GM12878 (cell line): ENCODE measurements around the gene ETV1. TPM values are rescaled to one million over a fixed set of nuclear protein-coding genes. Genes with fewer than 3 reads are reported as not detected.
A peak's percentile ranks its signal among the peaks of the same experiment; 100 is the strongest.

Source experiments
- ATAC-seq: fragments of 200-7000 bp; cut with Tn5 transposase; 3 replicates; pipeline ENCODE4 v1.9.1; 2020; ENCODE audit warnings: mild to moderate bottlenecking, moderate library complexity
- BruUV-seq: library from RNA; stranded (reverse); fragments of 400-500 nt; replicated peaks from 2 replicates; lab custom pipeline; 2021; lab: Mats Ljungman, UMichigan
- CTCF ChIA-PET: fragments of 300-600 bp; sonication (Branson Sonifier 250); formaldehyde crosslinking; extraction: SDS; loops from one replicate; lab custom pipeline; 2021; ENCODE audit warnings: inconsistent platforms; lab: Yijun Ruan, JAX
- POLR2A ChIA-PET: fragments of 350-600 bp; formaldehyde crosslinking; extraction: SDS; loops from one replicate; lab custom pipeline; 2021; ENCODE audit warnings: inconsistent platforms; lab: Charles Lee
- RAD21 ChIA-PET: fragments of 300-600 bp; sonication (Branson Sonifier 250); formaldehyde crosslinking; loops from one replicate; lab custom pipeline; 2023; ENCODE audit warnings: antibody characterized with exemption; ENCODE audit not compliant: unreplicated experiment; lab: Charles Lee
- SMC1A ChIA-PET: fragments of 300-600 bp; sonication (Branson Sonifier 250); formaldehyde crosslinking; loops from one replicate; lab custom pipeline; 2023; ENCODE audit not compliant: unreplicated experiment, uncharacterized antibody; lab: Charles Lee
- DNase-seq: peaks from one replicate; pipeline ENCODE4 v3.0.0-alpha.2; 2011; ENCODE audit warnings: low read depth, low spot score
- FAIRE-seq: peaks from 3 replicates; lab custom pipeline; 2011; peaks lifted over from hg19 to GRCh38; lab: Jason Lieb, UNC
- H2AFZ ChIP-seq: 2 replicates; pipeline ENCODE4 v1.6.0; 2011; ENCODE audit warnings: low read depth, low read length, control low read depth; ENCODE audit not compliant: control insufficient read depth
- H3K27ac ChIP-seq: 2 replicates; pipeline ENCODE4 v1.5.1; 2011; ENCODE audit warnings: control low read depth; ENCODE audit not compliant: control insufficient read depth, insufficient read depth
- H3K27me3 ChIP-seq, 2 experiments: replicated peaks in 1 of 2; 2 replicates each; pipeline versions ENCODE4 v1.6.0 to v1.6.1; 2011; ENCODE audit warnings: low read length in 1 of 2; ENCODE audit not compliant: control insufficient read depth in 2 of 2, insufficient read depth in 2 of 2
- H3K36me3 ChIP-seq, 2 experiments: 2 replicates each; pipeline ENCODE4 v1.5.1; 2011; ENCODE audit warnings: low read length in 1 of 2; ENCODE audit not compliant: control insufficient read depth in 2 of 2, insufficient read depth in 2 of 2
- H3K4me1 ChIP-seq: 2 replicates; pipeline ENCODE4 v1.6.1; 2011; ENCODE audit warnings: mild to moderate bottlenecking, low read length, moderate library complexity, mixed read lengths; ENCODE audit not compliant: control insufficient read depth, insufficient read depth
- H3K4me2 ChIP-seq: 2 replicates; pipeline ENCODE4 v1.6.0; 2011; ENCODE audit warnings: control low read depth; ENCODE audit not compliant: control insufficient read depth, insufficient read depth
- H3K4me3 ChIP-seq: fragments of 200-600 bp; sonication (generic); 2 replicates; pipeline ENCODE4 v1.5.1; 2016
- H3K79me2 ChIP-seq: 2 replicates; pipeline ENCODE4 v1.6.0; 2011; ENCODE audit warnings: low read length; ENCODE audit not compliant: control insufficient read depth, insufficient read depth
- H3K9ac ChIP-seq: 2 replicates; pipeline ENCODE4 v1.8.0; 2011; ENCODE audit warnings: low read length, control low read depth, mixed read lengths; ENCODE audit not compliant: control insufficient read depth, insufficient read depth
- H3K9me3 ChIP-seq: replicated peaks from 3 replicates; pipeline ENCODE4 v1.5.1; 2011; ENCODE audit warnings: mild to moderate bottlenecking, low read length; ENCODE audit not compliant: control insufficient read depth, insufficient read depth
- H4K20me1 ChIP-seq: 2 replicates; pipeline ENCODE4 v1.6.0; 2011; ENCODE audit not compliant: control insufficient read depth, insufficient read depth
- BMI1 ChIP-seq: fragments of 450-650 bp; IDR thresholded peaks from 2 replicates; pipeline ENCODE4 v1.6.1; 2016; ENCODE audit warnings: mild to moderate bottlenecking, moderate library complexity, borderline replicate concordance
- FOS ChIP-seq: IDR thresholded peaks from 3 replicates; pipeline ENCODE4 v1.6.1; 2011; ENCODE audit warnings: borderline replicate concordance; ENCODE audit not compliant: insufficient read length; ENCODE audit errors: extremely low read depth
- GATAD2B ChIP-seq: fragments of 450-650 bp; conservative IDR thresholded peaks from 2 replicates; pipeline ENCODE4 v1.6.1; 2017; ENCODE audit warnings: low read depth, mild to moderate bottlenecking, moderate library complexity
- MTA3 ChIP-seq: IDR thresholded peaks from 2 replicates; pipeline ENCODE4 v1.6.1; 2012; ENCODE audit warnings: low read length, inconsistent platforms, borderline replicate concordance
- NFYA ChIP-seq: IDR thresholded peaks from 2 replicates; pipeline ENCODE4 v1.6.1; 2011; ENCODE audit warnings: low read depth, mild to moderate bottlenecking, low read length, improper control_type of control experiment, borderline replicate concordance
- NR2F1 ChIP-seq: fragments of 450-650 bp; conservative IDR thresholded peaks from 2 replicates; pipeline ENCODE4 v1.6.1; 2017; ENCODE audit warnings: mild to moderate bottlenecking
- RAD21 ChIP-seq: IDR thresholded peaks from 2 replicates; pipeline ENCODE4 v1.6.1; 2011; ENCODE audit warnings: mild to moderate bottlenecking, low read depth, low read length, moderate library complexity; ENCODE audit not compliant: insufficient read depth
- SMARCA5 ChIP-seq: fragments of 450-650 bp; IDR thresholded peaks from 2 replicates; pipeline ENCODE4 v1.6.1; 2017; ENCODE audit warnings: mild to moderate bottlenecking
- SUPT20H ChIP-seq: IDR thresholded peaks from 2 replicates; pipeline ENCODE4 v1.6.1; 2011; ENCODE audit warnings: low read depth, mild to moderate bottlenecking, low read length, moderate library complexity, borderline replicate concordance; ENCODE audit not compliant: control insufficient read depth
- WGBS: methylation state at CpG from one replicate; pipeline ENCODE4 v1.1.6; 2016; ENCODE audit warnings: low lambda C conversion rate; ENCODE audit not compliant: insufficient replicate concordance, insufficient coverage; ENCODE audit errors: missing lambda C conversion rate; 5-methylcytosine and 5-hydroxymethylcytosine counted together
- in situ Hi-C: fragments of 300-500 bp; cut with MboI; formaldehyde crosslinking; loops from 9 replicates; pipeline ENCODE4 v1.14.3; 2018; ENCODE audit warnings: mixed read lengths
- intact Hi-C: fragments of 100-400 bp; cut with micrococcal nuclease; formaldehyde crosslinking; loops from one replicate; pipeline ENCODE4 v1.14.2; 2022; ENCODE audit not compliant: unreplicated experiment
- polyA plus RNA-seq, 11 experiments: library from polyadenylated mRNA; depleted of rRNA in 4 of 11; unstranded in 6 of 11; stranded (reverse) in 5 of 11; fragments of >200 nt; fragmentation: Nextera tagmentation in 4 of 11; fragmentation: Illumina TruSeq in 1 of 11; extraction: Ambion mirVana in 4 of 11; extraction: Trizol in 1 of 11; gene quantifications; 1 replicate in 1 of 11; 2 replicates in 10 of 11; pipeline versions ENCODE4 v1.2.1 to v1.2.3, GENCODE V29; 2011 to 2016; ENCODE audit warnings: inconsistent platforms in 2 of 11, missing spikeins in 2 of 11, low read depth in 1 of 11
- total RNA-seq, 4 experiments: library from RNA; depleted of rRNA in 3 of 4; stranded (reverse); fragments of >200 nt in 3 of 4; fragmentation: Illumina TruSeq in 1 of 4; extraction: Trizol in 1 of 4; gene quantifications; 2 replicates each; pipeline versions ENCODE4 v1.2.1 to v1.2.3, GENCODE V29; 2013 to 2021

The ETV1 gene
- total and polyA plus RNA-seq, 10 of the 15 experiments (the other 5 are each of a cell fraction or from before 2014, with no cell fraction given): 0.03 to 9.3 (median 0.16) TPM; not detected in 4

DNA sequence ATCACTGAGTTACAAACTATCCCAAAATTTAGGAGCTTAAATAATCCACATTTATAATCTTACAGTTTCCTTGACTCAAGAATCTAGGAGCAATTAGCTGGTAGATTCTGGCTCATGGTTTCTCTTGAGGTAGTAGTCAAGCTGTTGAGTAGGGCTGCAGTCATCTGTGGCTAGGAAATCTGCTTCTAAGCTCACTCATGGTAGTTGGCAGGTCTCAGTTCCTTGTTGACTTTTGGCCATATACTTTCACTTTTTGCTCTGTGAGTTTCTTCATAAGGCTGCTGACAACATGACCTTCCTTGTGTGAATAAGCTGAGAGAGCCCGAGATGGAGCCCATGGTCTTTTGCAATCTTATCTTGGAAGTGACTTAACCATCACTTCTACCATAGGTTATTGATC, 10.8 kb upstream of the ETV1 start:
- ChIA-PET SMC1A (interaction anchor here (1.4 to 1.6 kb wide), 2 partner anchors 9 kb away, joined by 5 to 7 read pairs; no protein-coding TSS in a partner anchor), POLR2A (no interaction called here), RAD21 (interaction anchor here (0.7 kb wide), 1 partner anchor 36 kb away, joined by 3 read pairs; no protein-coding TSS in a partner anchor), CTCF (interaction anchor here (1.2 to 1.4 kb wide), 2 partner anchors 12 to 25 kb away, joined by 3 read pairs; no protein-coding TSS in a partner anchor)
- peak; percentile 68 for ATAC-seq
- H3K4me1 ChIP-seq: no peaks in the 10 kb centered on the region
- H3K9me3 ChIP-seq: no peaks in the 10 kb centered on the region
- DNase-seq: no peak
- no peak for FAIRE-seq
- no peak overlapping the region for H3K9ac ChIP-seq
- H3K27ac ChIP-seq: no peak overlapping the region
- WGBS: 0% methylated on average over 1 of the region's 1 CpG
- in situ Hi-C loops: no loop called here
- H3K4me3 ChIP-seq: no peak overlapping the region
- H3K36me3 ChIP-seq: no peaks in the 10 kb centered on the region
- no peaks in the 10 kb centered on the region for H4K20me1 ChIP-seq
- BruUV-seq: no TSS peak
- intact Hi-C loops: no loop called here
- TF ChIP-seq RAD21 (no peak), SUPT20H (no peak), GATAD2B (no peak), FOS (no peak), NFYA (no peak), MTA3 (no peak)
- no peaks in the 10 kb centered on the region for H3K79me2 ChIP-seq
- no peak overlapping the region for H2AFZ ChIP-seq
- H3K27me3 ChIP-seq: no peaks in the 10 kb centered on the region
- no peak overlapping the region for H3K4me2 ChIP-seq

DNA sequence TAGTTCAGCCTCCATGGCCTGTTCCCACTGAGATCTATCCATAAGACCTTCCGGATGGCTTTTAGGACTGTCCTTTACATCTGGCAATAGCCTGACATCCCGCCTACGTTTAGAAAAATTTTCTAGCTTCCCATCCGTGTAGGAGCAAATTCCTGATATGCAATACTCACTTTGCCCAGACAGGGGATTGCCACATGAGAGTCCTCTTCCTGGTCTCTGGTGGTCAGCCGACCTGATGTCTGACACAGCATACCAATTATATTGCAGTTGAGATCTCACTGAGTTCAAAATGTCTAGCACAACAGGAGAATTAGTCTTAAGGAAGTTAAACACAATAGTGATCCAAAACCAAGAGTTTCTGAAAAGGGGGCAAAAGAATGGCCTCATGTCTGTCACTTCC, 9.4 kb upstream of the ETV1 start:
- no peak for TF ChIP-seq NR2F1
- no peak for TF ChIP-seq SMARCA5
- TF ChIP-seq BMI1: no peak
- TF ChIP-seq, all 136 proteins: peak for 0
- no peak overlapping the region for H3K27ac ChIP-seq
- no peak overlapping the region for H2AFZ ChIP-seq
- H3K4me2 ChIP-seq: no peak overlapping the region
- in situ Hi-C loops: no loop called here
- no peak for DNase-seq
- no peaks in the 10 kb centered on the region for H4K20me1 ChIP-seq
- no peak overlapping the region for H3K4me3 ChIP-seq
- H3K27me3 ChIP-seq: no peaks in the 10 kb centered on the region
- ATAC-seq: no peak
- FAIRE-seq: no peak
- H3K9ac ChIP-seq: no peak overlapping the region
- no peaks in the 10 kb centered on the region for H3K9me3 ChIP-seq
- RAD21 ChIA-PET: interaction anchor here (1.1 kb wide), 1 partner anchor 35 kb away, joined by 3 read pairs; no protein-coding TSS in a partner anchor
- 43% methylated on average over 5 of the region's 5 CpGs for WGBS
- no peaks in the 10 kb centered on the region for H3K4me1 ChIP-seq
- intact Hi-C loops: no loop called here
- CTCF ChIA-PET: interaction anchor here (0.6 kb wide), 1 partner anchor 91 kb away, joined by 3 read pairs; no protein-coding TSS in a partner anchor
- no TSS peak for BruUV-seq
- H3K36me3 ChIP-seq: no peaks in the 10 kb centered on the region
- SMC1A ChIA-PET: interaction anchor here (1.0 to 1.8 kb wide), 3 partner anchors 10 to 22 kb away, joined by 3 to 4 read pairs (median 4); partner anchors contain the start of gene ETV1
- no peaks in the 10 kb centered on the region for H3K79me2 ChIP-seq
- POLR2A ChIA-PET: no interaction called here
